Activated CD8-positive, alpha-beta memory T cell treated with anti-CD3 and anti-CD28 coated beads, Interleukin-2, amount 50 U/mL, for 4 hours (primary cell): ENCODE measurements around the gene SRGN.
"Not testable (repeated sequence)": the region's sequence is repeated elsewhere in the genome, so short reads cannot be mapped to it uniquely, and the experiment has no call there.

Source experiments
- DNase-seq: peaks from one replicate; pipeline ENCODE4 v3.0.0-alpha.2; 2020

The SRGN gene, protein sequence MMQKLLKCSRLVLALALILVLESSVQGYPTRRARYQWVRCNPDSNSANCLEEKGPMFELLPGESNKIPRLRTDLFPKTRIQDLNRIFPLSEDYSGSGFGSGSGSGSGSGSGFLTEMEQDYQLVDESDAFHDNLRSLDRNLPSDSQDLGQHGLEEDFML

DNA sequence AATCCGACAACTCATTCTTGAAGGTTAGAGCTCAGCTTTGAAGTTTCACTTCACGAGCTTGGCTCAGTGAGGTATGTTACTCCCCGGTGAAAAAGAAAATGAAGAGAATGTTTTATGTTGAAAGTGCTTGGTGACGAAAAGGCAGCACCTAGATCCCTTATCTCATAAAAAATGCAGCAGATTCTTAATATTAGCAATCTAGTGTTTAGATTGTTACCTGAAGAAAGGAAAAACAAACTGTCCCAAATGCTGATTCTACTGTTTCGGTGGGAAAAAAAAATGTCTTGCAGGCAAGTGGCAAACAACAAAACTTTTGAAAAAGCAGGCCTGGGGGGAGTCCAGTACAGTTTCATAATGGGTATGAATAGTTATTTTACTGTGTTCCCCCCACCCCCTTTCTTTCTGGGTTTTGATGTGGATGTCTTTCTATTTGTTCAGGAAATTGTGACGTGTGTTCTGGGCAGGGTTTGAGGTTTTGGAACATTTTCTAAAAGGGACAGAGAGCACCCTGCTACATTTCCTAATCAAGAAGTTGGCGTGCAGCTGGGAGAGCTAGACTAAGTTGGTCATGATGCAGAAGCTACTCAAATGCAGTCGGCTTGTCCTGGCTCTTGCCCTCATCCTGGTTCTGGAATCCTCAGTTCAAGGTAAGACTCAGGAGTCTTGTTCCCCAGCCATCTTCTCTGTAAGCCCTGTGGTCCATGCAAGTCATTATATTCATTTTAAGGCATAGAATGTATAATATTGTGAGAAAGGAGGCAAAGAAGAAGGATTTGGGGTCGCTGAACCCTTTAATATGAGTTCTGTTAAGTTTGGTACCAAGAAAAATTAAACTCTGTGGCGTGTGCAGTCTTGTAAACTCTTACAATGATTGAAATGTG, at the start of gene SRGN:
TSS of gene SRGN (plus strand) at position 514 of the 881 bp plus-strand sequence. CDS start at position 569, 55 bp downstream.
- peak; percentile 72 for DNase-seq

- DNase-seq, result not testable (repeated sequence)
These were observed 47.0 kb upstream of the SRGN start for GRCh38 chr10:69040904-69041303.

- DNase-seq, result no peak
These were observed 45.5 kb upstream of the SRGN start for GRCh38 chr10:69042417-69042816.

DNA sequence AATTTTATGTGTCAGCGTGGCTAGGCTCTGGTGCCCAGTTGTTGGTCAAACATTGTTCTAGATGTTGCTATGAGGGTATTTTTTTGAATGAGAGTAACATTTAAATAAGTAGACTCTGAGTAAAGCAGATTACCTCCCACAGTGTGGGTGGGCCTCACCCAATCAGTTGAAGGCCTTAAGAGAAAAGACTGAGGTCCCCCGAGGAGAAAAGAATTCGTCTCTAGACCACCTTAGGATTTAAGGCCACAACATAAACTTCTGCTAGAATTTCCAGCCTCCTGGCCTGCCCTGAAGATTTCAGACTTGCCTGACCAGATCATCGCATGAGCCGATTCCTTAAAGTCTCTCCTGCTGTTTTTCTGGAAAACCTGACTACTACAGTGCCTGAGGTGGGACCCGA, 45.1 kb upstream of the SRGN start:
- no peak for DNase-seq

- no peak for DNase-seq
These were observed 43.9 kb upstream of the SRGN start for GRCh38 chr10:69043931-69044531.

DNA sequence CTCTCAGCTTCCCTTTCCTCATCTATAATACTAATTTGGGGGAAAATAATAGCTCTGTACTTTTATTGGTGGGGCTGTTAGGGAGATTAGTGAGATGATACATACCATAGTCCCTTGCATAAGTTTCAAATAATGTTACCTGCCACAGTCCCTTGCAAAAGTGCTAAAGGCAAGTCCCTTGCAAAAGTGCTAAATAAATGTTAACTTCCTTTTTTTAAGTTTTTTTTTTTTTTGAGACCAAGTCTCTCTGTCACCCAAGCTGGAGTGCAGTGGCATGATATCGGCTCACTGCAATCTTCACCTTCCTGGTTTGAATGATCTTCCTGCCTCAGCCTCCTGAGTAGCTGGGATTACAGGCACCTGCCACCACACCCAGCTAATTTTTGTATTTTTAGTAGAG, 43.4 kb upstream of the SRGN start:
- DNase-seq, result no peak

- DNase-seq, result no peak
These were observed 42.2 kb upstream of the SRGN start for GRCh38 chr10:69045441-69046300.

DNA sequence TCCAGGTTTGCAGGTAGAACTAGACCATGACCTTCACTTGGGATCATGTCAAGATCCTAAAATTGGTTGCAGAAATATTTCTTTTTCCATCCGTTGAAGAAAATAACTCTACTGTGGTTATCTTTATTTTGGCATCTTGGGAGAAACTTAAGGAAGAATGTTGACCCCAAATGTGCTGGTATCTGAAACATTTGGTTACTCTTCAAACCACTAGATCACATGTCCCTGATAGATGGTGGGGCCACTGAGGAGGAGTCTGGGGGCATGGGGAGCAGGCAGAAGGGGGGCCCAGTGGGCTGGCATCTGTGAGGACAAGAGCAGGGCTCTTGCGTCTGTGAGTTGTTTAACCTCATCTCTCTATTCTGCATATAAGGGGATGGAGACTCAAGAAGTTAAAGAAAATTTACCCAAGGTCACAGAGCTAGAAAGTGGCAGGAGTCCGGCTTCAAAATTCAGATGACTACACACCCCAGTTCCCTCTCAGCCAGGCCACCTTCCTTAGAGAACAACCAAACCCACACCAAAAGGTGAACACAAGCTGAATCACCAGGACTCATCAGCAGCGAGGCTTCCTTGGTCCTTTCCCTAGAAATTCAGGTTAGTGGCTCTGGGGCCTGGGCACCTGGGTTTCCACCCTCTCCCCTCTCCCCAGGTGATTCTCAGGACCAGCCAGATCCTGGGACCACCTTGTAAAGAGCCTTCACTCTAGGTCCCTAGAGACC, 40.6 kb upstream of the SRGN start:
- no peak for DNase-seq

DNA sequence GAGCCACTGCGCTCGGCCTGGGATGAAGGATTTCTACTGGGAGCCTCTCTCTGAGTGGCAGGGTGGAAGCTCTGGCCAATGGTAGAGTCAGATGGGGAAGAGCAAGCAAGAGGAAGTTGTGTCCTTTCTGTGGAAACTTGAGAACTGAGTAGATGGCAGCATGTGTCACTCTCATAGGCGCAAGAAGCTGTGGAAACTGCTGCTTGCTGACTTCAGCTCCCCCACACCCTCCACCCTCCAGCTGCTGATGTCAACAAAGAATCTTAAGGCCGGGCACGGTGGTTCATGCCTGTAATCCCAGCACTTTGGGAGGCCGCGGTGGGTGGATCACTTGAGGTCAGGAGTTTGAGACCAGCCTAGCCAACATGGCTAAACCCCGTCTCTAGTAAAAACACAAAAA, 39.8 kb upstream of the SRGN start:
- DNase-seq, result no peak

- DNase-seq, result no peak
These were observed 38.3 kb upstream of the SRGN start for GRCh38 chr10:69049566-69049961.

- no peak for DNase-seq
These were observed 36.6 kb upstream of the SRGN start for GRCh38 chr10:69051303-69051702.

GRCh38 chr10:69051710-69052487, 36.0 kb upstream of the SRGN start:
- no peak for DNase-seq

- DNase-seq, result no peak
These were observed 35.2 kb upstream of the SRGN start for GRCh38 chr10:69052736-69053135.

DNA sequence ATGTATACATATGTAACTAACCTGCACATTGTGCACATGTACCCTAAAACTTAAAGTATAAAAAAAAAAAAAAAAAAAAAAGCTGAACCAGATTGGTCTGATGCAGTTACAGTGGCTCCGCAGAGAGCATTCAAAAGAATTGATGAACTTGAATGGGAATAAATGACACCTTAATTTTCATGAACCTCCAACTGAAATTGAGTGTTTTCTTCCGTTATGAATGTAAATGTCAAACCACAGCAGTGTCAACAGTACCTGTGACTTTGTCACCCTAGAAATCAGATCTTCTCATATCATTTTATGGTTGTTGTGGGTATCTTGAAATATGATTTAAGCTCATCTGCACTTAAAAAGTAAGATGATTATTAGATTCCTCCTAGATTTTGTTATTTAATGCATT, 32.7 kb upstream of the SRGN start:
- DNase-seq, result no peak

DNA sequence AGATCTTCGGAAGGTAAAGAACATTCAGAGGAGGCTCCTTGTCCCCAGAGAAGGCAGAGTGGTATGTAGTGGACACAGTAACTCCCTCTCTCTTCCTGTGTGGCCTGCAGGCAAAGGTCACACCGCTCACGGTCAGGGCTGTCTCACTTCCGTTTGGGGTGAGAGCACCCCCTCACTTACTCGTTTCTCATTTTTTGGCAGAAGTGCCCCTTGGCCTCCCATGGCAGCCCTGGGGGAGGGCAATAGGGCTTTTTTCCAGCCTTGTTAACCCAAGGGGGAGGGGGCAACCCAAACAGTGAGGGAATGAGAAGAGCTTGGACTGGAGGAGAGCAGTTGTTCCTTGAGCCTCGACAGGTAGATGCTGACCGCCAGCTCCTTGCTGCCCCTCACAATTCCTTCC, 31.8 kb upstream of the SRGN start:
- DNase-seq, result no peak

DNA sequence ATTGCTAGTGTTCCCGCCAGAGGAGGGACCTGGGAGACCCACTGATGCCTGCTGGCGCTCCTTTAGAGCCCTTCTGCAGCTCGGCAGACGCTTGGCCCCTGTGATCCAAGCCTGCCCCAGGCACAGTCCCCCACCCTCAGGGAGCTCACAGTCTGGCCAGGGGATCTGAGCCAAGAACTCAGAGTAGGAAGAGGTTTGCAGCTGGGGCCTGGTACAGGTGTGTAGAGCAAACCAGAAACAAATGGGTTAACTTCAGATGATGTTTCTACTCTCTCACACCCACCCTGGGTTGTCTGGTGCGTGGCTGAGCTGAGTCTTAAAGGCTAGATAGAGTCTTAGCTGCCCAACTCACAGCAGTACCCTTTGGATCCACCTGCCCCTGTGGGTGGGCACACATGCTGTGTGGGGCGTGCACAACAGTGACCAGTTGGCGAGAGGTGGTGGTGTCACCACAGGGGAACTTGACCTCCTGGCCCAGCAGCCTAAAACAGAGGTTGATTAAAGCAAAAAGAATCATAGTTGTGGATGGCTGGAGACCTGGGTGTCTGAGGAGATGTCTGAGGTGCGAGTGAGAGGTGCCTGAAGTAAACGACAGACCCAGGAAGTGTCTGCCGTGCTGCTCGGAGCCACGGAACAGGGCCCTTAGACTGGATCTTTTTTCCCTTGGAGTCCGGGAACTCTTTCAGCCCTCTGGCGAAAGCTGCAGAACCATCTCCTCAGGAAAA, 31.2 kb upstream of the SRGN start:
- no peak for DNase-seq

DNA sequence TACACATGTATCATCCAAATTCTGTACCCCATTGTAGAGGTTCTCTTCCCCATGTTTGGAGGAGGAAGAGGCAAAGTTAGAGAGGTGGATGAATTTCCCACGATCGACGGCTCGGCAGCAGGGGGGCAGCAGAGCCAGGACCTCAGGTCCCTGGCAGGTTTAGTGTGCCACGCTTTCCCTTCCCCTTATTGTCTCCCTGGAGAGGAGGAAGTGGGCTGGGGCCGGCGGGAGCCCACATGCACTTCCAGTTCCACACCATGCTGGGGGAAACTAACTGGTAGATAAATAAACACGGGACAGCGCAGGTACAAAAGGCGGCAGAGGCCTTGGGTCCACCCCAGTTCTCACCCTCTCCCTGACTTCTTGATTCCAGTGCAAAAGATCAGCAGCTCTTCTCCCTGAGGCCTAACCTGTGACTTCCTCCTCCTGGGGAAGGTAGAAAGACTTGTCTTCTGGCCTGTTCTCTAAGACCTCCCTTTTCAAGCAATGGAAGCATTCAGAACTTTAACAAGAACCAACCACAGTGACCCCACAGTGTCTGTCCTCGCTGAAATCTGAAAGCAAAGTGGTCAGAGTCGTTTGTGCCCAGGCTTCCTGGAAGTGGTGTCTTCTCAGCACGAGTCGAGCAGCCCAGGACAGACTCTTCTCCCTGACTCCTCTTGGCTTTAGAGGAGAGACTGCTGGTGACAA, 30.5 kb upstream of the SRGN start:
- DNase-seq, result no peak

GRCh38 chr10:69057951-69058297, 30.0 kb upstream of the SRGN start:
- no peak for DNase-seq

GRCh38 chr10:69060127-69060798, 27.6 kb upstream of the SRGN start:
- no peak for DNase-seq
